ENCODE measurements around the gene CFB.

CFB gene

DNA sequence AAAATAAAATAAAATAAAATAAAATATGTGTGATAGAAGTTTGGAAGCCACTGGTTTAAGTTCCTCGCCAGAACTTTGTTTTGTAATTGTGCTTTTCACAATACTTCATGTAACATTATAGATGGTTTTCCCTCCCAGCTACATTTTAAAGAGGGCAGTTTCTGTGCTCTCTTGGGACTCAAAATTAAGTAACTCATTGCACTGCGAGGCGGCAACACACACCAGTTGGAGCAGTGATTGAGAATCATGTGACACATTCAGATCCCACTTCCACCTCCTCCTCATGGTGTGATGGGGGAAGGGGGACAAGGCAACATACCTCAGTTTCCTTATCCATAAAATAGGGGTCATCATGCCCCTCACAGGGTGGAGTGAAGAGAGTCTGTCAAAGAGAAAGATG is 10.9 kb upstream of the CFB start:
- Histone ChIP-seq H3K9ac (ENCODE audit: low read length) (no peak overlapping the region), H3K27me3 (ENCODE audit: control insufficient read depth, insufficient read depth, low read length) (no peaks in the 10 kb centered on the region), H3K4me3 (ENCODE audit: low read length) (no peak overlapping the region), H3K9me3 (ENCODE audit: control insufficient read depth, low read depth, low read length) (no peaks in the 10 kb centered on the region), H3K4me1 (ENCODE audit: control insufficient read depth, low read depth, low read length) (no peaks in the 10 kb centered on the region), H3K27ac (ENCODE audit: low read length) (no peak overlapping the region), H3K36me3 (ENCODE audit: control insufficient read depth, low read depth, low read length) (no peaks in the 10 kb centered on the region)

DNA sequence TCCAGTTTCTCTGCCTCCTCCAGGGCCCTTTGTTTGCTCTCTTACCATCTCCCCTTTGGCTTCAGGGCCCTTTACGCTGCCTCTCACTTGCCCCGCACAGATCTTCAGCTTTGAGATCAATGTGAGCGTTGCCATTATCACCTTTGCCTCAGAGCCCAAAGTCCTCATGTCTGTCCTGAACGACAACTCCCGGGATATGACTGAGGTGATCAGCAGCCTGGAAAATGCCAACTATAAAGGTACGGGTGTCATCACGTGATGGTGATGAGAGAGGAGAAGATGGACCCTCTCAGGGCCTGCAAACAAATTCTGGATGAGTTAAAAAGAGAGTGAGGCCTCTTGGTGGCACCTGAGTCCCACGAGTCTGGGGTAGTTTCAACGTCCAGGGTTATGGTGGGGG is 10.1 kb upstream of the CFB start:
- no peaks in the 10 kb centered on the region for H3K27me3 ChIP-seq (ENCODE audit: control insufficient read depth, insufficient read depth, low read length)
- no peak overlapping the region for H3K9ac ChIP-seq (ENCODE audit: low read length)
- peaks cover 2% of the 10 kb centered on the region for H3K4me1 ChIP-seq (ENCODE audit: control insufficient read depth, low read depth, low read length)
- no peak overlapping the region for H3K27ac ChIP-seq (ENCODE audit: low read length)
- H3K9me3 ChIP-seq (ENCODE audit: control insufficient read depth, low read depth, low read length), result no peaks in the 10 kb centered on the region
- no peaks in the 10 kb centered on the region for H3K36me3 ChIP-seq (ENCODE audit: control insufficient read depth, low read depth, low read length)
- H3K4me3 ChIP-seq (ENCODE audit: low read length), result no peak overlapping the region

DNA sequence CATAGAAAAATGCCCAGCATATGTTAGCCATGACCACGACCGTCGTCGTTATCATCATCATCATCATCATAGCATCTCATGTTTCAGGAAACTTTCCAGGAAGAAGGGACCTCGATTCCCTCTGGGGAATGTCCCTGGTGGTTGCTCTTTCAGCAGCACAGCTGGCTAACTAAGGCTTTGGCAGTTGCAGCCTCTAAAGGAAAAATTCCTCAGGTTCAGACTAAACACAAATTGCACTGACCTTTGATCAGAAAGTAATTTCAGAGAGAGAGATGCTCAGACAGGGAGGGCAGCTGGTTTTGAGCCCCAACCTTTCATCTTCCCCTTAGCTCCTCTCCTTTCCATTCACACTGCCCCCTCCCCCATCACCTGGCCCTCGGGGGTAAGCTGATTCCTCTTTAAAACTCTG is 5.6 kb upstream of the CFB start:
- H3K9ac ChIP-seq (ENCODE audit: low read length), result no peak overlapping the region
- H3K4me3 ChIP-seq (ENCODE audit: low read length), result no peak overlapping the region
- no peaks in the 10 kb centered on the region for H3K9me3 ChIP-seq (ENCODE audit: control insufficient read depth, low read depth, low read length)
- no peaks in the 10 kb centered on the region for H3K36me3 ChIP-seq (ENCODE audit: control insufficient read depth, low read depth, low read length)
- H3K27ac ChIP-seq (ENCODE audit: low read length), result no peak overlapping the region
- peaks cover 3% of the 10 kb centered on the region for H3K27me3 ChIP-seq (ENCODE audit: control insufficient read depth, insufficient read depth, low read length)
- peaks cover 2% of the 10 kb centered on the region for H3K4me1 ChIP-seq (ENCODE audit: control insufficient read depth, low read depth, low read length)

DNA sequence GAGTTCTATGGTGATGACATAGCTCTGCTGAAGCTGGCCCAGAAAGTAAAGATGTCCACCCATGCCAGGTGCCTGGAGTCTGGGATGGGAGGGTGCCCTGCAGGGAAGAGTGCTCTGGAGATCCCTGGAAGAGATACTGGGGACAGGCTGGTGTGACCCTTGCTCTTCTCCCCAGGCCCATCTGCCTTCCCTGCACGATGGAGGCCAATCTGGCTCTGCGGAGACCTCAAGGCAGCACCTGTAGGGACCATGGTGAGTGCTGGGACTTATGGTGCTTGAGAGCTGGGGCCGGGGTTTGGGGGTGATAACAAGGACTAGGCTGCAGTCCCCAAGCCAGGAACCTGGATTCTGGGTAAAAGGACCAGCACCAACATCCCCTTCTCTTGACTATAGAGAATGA is 2.2 kb upstream of the CFB start:
- H3K4me3 ChIP-seq (ENCODE audit: low read length), result no peak overlapping the region
- H3K9me3 ChIP-seq (ENCODE audit: control insufficient read depth, low read depth, low read length), result no peaks in the 10 kb centered on the region
- H3K36me3 ChIP-seq (ENCODE audit: control insufficient read depth, low read depth, low read length), result no peaks in the 10 kb centered on the region
- peaks cover 5% of the 10 kb centered on the region for H3K4me1 ChIP-seq (ENCODE audit: control insufficient read depth, low read depth, low read length)
- no peak overlapping the region for H3K27ac ChIP-seq (ENCODE audit: low read length)
- peaks cover 8% of the 10 kb centered on the region for H3K27me3 ChIP-seq (ENCODE audit: control insufficient read depth, insufficient read depth, low read length)
- H3K9ac ChIP-seq (ENCODE audit: low read length), result no peak overlapping the region

DNA sequence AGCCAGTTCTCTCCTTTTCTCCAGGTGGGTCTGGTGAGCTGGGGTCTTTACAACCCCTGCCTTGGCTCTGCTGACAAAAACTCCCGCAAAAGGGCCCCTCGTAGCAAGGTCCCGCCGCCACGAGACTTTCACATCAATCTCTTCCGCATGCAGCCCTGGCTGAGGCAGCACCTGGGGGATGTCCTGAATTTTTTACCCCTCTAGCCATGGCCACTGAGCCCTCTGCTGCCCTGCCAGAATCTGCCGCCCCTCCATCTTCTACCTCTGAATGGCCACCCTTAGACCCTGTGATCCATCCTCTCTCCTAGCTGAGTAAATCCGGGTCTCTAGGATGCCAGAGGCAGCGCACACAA is 765 bp upstream of the CFB start:
- Histone ChIP-seq H3K27ac (ENCODE audit: low read length) (no peak overlapping the region), H3K4me1 (ENCODE audit: control insufficient read depth, low read depth, low read length) (peaks cover 5% of the 10 kb centered on the region), H3K9ac (ENCODE audit: low read length) (no peak overlapping the region), H3K9me3 (ENCODE audit: control insufficient read depth, low read depth, low read length) (no peaks in the 10 kb centered on the region), H3K36me3 (ENCODE audit: control insufficient read depth, low read depth, low read length) (no peaks in the 10 kb centered on the region), H3K4me3 (ENCODE audit: low read length) (no peak overlapping the region), H3K27me3 (ENCODE audit: control insufficient read depth, insufficient read depth, low read length) (peaks cover 8% of the 10 kb centered on the region)

DNA sequence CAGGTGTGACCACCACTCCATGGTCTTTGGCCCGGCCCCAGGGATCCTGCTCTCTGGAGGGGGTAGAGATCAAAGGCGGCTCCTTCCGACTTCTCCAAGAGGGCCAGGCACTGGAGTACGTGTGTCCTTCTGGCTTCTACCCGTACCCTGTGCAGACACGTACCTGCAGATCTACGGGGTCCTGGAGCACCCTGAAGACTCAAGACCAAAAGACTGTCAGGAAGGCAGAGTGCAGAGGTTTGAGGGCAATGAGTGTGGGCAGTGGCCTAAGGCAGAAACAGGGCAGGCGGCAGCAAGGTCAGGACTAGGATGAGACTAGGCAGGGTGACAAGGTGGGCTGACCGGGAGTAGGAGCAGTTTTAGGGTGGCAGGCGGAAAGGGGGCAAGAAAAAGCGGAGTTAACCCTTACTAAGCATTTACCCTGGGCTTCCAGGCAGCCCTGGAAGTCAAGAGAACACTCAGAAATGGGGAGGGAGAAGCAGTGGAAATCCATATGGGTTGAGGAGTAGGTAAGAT is 533 bp downstream of the CFB start:
- no peak overlapping the region for H3K9ac ChIP-seq (ENCODE audit: low read length)
- peaks cover 8% of the 10 kb centered on the region for H3K27me3 ChIP-seq (ENCODE audit: control insufficient read depth, insufficient read depth, low read length)
- H3K4me3 ChIP-seq (ENCODE audit: low read length), result no peak overlapping the region
- H3K4me1 ChIP-seq (ENCODE audit: control insufficient read depth, low read depth, low read length), result peaks cover 3% of the 10 kb centered on the region
- H3K27ac ChIP-seq (ENCODE audit: low read length), result no peak overlapping the region
- H3K36me3 ChIP-seq (ENCODE audit: control insufficient read depth, low read depth, low read length), result peaks cover 7% of the 10 kb centered on the region
- H3K9me3 ChIP-seq (ENCODE audit: control insufficient read depth, low read depth, low read length), result no peaks in the 10 kb centered on the region

DNA sequence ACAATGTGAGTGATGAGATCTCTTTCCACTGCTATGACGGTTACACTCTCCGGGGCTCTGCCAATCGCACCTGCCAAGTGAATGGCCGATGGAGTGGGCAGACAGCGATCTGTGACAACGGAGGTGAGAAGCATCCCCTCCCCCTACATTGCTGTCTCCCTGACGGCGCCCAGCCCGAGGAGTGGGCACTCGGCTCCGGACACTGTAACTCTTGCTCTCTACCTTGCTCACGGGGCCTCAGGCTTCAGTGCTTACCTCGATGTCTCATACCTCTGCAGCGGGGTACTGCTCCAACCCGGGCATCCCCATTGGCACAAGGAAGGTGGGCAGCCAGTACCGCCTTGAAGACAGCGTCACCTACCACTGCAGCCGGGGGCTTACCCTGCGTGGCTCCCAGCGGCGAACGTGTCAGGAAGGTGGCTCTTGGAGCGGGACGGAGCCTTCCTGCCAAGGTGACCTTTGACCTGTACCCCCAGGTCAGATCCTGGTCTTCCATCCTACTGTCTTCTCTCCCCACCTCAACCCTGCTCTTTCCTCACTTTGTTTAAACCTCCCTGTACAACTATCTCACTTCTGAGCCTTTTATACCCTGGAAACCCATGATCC is 1.3 kb downstream of the CFB start:
- H3K36me3 ChIP-seq (ENCODE audit: control insufficient read depth, low read depth, low read length), result peaks cover 14% of the 10 kb centered on the region
- H3K4me3 ChIP-seq (ENCODE audit: low read length), result no peak overlapping the region
- peaks cover 8% of the 10 kb centered on the region for H3K27me3 ChIP-seq (ENCODE audit: control insufficient read depth, insufficient read depth, low read length)
- H3K27ac ChIP-seq (ENCODE audit: low read length), result no peak overlapping the region
- H3K9me3 ChIP-seq (ENCODE audit: control insufficient read depth, low read depth, low read length), result no peaks in the 10 kb centered on the region
- peaks cover 3% of the 10 kb centered on the region for H3K4me1 ChIP-seq (ENCODE audit: control insufficient read depth, low read depth, low read length)
- no peak overlapping the region for H3K9ac ChIP-seq (ENCODE audit: low read length)

DNA sequence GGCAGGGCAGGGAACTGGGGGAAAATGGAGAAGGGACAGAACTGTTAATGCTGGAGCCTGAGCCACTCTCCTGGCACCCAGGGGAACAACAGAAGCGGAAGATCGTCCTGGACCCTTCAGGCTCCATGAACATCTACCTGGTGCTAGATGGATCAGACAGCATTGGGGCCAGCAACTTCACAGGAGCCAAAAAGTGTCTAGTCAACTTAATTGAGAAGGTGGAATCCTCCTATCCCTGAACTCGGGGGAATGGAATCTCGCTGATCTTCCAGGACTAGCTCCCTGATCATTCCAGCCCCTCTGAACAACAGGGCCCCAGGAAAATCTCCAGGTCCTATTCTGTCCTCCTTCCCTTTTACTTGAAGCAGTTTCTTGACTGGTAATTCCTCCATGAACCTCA is 2.0 kb downstream of the CFB start:
- Histone ChIP-seq H3K9ac (ENCODE audit: low read length) (no peak overlapping the region), H3K9me3 (ENCODE audit: control insufficient read depth, low read depth, low read length) (no peaks in the 10 kb centered on the region), H3K27ac (ENCODE audit: low read length) (no peak overlapping the region), H3K36me3 (ENCODE audit: control insufficient read depth, low read depth, low read length) (peaks cover 15% of the 10 kb centered on the region), H3K27me3 (ENCODE audit: control insufficient read depth, insufficient read depth, low read length) (peaks cover 8% of the 10 kb centered on the region), H3K4me1 (ENCODE audit: control insufficient read depth, low read depth, low read length) (peaks cover 3% of the 10 kb centered on the region), H3K4me3 (ENCODE audit: low read length) (no peak overlapping the region)

DNA sequence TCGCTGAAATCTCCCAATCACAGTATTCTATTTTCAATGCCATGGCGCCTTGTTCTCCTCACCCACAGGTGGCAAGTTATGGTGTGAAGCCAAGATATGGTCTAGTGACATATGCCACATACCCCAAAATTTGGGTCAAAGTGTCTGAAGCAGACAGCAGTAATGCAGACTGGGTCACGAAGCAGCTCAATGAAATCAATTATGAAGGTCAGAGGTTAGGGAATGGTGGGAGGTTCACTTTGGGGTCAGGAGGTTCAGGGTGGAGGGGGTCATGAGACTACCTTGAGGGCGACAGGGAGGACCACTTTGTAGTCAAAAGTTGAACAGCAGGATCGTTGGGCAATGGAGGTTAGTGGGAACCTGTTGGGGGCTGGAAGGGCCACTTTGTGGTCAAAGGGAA is 2.4 kb downstream of the CFB start:
- Histone ChIP-seq H3K27ac (ENCODE audit: low read length) (no peak overlapping the region), H3K9me3 (ENCODE audit: control insufficient read depth, low read depth, low read length) (no peaks in the 10 kb centered on the region), H3K4me3 (ENCODE audit: low read length) (no peak overlapping the region), H3K9ac (ENCODE audit: low read length) (no peak overlapping the region), H3K27me3 (ENCODE audit: control insufficient read depth, insufficient read depth, low read length) (peaks cover 8% of the 10 kb centered on the region), H3K4me1 (ENCODE audit: control insufficient read depth, low read depth, low read length) (peaks cover 3% of the 10 kb centered on the region), H3K36me3 (ENCODE audit: control insufficient read depth, low read depth, low read length) (peaks cover 19% of the 10 kb centered on the region)

DNA sequence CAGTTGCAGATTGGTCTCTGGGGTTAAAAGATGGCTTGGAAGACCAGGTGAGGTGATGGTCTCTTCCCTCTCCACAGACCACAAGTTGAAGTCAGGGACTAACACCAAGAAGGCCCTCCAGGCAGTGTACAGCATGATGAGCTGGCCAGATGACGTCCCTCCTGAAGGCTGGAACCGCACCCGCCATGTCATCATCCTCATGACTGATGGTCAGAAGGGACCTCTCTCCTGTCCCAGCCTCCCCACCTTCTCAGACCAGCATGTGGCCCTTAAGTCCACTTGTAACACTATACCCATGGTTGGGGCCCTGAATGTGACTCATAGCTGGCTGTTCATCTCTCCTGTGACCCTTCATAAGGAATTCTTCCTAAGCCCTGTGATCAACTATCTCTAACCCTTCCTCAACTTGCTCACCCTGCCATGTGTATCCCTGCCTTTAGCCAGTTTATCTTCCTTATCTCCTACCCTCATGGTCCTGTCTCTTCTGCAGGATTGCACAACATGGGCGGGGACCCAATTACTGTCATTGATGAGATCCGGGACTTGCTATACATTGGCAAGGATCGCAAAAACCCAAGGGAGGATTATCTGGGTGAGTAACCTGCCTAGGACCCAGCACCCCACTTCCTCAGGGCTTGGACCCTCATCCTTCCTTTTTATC is 3.0 kb downstream of the CFB start:
- H3K27me3 ChIP-seq (ENCODE audit: control insufficient read depth, insufficient read depth, low read length), result peaks cover 5% of the 10 kb centered on the region
- no peak overlapping the region for H3K27ac ChIP-seq (ENCODE audit: low read length)
- no peak overlapping the region for H3K4me3 ChIP-seq (ENCODE audit: low read length)
- peaks cover 3% of the 10 kb centered on the region for H3K4me1 ChIP-seq (ENCODE audit: control insufficient read depth, low read depth, low read length)
- peaks cover 25% of the 10 kb centered on the region for H3K36me3 ChIP-seq (ENCODE audit: control insufficient read depth, low read depth, low read length)
- H3K9ac ChIP-seq (ENCODE audit: low read length), result no peak overlapping the region
- no peaks in the 10 kb centered on the region for H3K9me3 ChIP-seq (ENCODE audit: control insufficient read depth, low read depth, low read length)

DNA sequence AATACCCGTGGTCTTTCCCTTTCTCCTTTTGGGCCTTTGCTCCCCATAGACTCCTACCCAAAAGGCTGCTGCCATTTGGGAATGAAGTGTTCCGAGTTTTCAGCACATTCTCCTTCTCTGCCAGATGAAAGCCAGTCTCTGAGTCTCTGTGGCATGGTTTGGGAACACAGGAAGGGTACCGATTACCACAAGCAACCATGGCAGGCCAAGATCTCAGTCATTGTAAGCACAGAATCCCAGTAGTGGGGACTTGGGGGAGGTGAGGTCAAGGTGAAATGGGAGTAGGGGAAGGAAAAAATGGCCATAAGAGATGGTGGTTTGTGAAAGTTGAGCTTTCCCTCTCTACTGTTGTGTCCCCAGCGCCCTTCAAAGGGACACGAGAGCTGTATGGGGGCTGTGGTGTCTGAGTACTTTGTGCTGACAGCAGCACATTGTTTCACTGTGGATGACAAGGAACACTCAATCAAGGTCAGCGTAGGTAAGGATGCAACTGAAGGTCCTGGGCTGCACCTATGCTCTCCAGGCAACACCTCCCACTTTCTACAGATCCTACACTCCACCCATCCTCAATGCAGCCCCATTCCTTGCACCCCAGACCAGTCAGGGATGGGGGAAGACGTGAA is 4.1 kb downstream of the CFB start:
- Histone ChIP-seq H3K4me1 (ENCODE audit: control insufficient read depth, low read depth, low read length) (peaks cover 3% of the 10 kb centered on the region), H3K27me3 (ENCODE audit: control insufficient read depth, insufficient read depth, low read length) (peaks cover 5% of the 10 kb centered on the region), H3K36me3 (ENCODE audit: control insufficient read depth, low read depth, low read length) (peaks cover 37% of the 10 kb centered on the region), H3K9me3 (ENCODE audit: control insufficient read depth, low read depth, low read length) (no peaks in the 10 kb centered on the region), H3K9ac (ENCODE audit: low read length) (no peak overlapping the region), H3K4me3 (ENCODE audit: low read length) (no peak overlapping the region), H3K27ac (ENCODE audit: low read length) (no peak overlapping the region)

Data from iPS-18a (cell line).